ENCODE data around the gene HPX.

HPX gene

DNA sequence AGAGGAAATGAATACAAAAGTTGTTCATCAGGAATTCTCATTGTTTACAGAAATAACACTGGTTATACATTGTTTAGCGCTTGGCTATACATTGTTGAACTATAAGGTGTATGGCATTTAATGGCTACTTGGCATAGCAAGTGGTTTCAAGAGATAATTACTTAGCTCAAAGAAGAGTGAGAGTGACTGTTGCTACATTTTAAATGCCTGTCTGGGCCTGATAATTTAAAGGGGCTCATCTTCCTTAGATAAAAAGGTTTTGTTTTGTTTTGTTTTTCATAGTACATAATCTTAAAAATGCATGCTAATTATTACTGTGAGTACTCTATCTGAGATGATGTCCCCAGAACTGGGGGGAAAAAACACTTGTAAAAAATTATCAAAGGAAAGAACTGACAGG is 52.0 kb downstream of the HPX start:
- no peak for DNase-seq

- no peak for DNase-seq
Observed at GRCh38 chr11:6387811-6388599, 52.8 kb downstream of the HPX start.

- DNase-seq = no peak
Observed at GRCh38 chr11:6385046-6385777, 55.6 kb downstream of the HPX start.

All from NCI-H446 (cell line).